Activated CD4-positive, alpha-beta memory T cell treated with anti-CD3 and anti-CD28 coated beads for 36 hours (primary cell): ENCODE measurements around the gene RIN1. TPM values are rescaled to one million over a fixed set of nuclear protein-coding genes. Genes with fewer than 3 reads are reported as not detected.

ENCODE experiments used
- CTCF ChIA-PET: fragments of 350-600 bp; sonication (Branson Sonifier 250); formaldehyde crosslinking; loops from one replicate; lab custom pipeline; 2021; ENCODE audit warnings: antibody characterized with exemption, inconsistent platforms; lab: Charles Lee
- POLR2A ChIA-PET: fragments of 350-600 bp; sonication (Branson Sonifier 250); formaldehyde crosslinking; loops from one replicate; lab custom pipeline; 2021; ENCODE audit warnings: antibody characterized with exemption; lab: Charles Lee
- DNase-seq: peaks from one replicate; pipeline ENCODE4 v3.0.0-alpha.2; 2020
- H3K27ac Mint-ChIP-seq: one replicate; pipeline ENCODE4 v1.8.0; 2021; ENCODE audit warnings: mixed read lengths
- H3K27me3 Mint-ChIP-seq: one replicate; pipeline ENCODE4 v1.8.0; 2021; ENCODE audit warnings: mixed read lengths
- H3K36me3 Mint-ChIP-seq: one replicate; pipeline ENCODE4 v1.8.0; 2021; ENCODE audit warnings: mixed read lengths
- H3K4me1 Mint-ChIP-seq: one replicate; pipeline ENCODE4 v1.8.0; 2021; ENCODE audit warnings: low read depth, mixed read lengths
- H3K4me3 Mint-ChIP-seq: one replicate; pipeline ENCODE4 v1.8.0; 2021; ENCODE audit warnings: mild to moderate bottlenecking, mixed read lengths
- H3K9me3 Mint-ChIP-seq: one replicate; pipeline ENCODE4 v1.8.0; 2021; ENCODE audit warnings: mixed read lengths
- intact Hi-C: fragments of 100-400 bp; cut with micrococcal nuclease; formaldehyde crosslinking; loops from one replicate; pipeline ENCODE4 v1.15.1; 2023
- total RNA-seq, 2 experiments: library from RNA; stranded (reverse); gene quantifications; one replicate each; pipeline ENCODE4 v1.2.3, GENCODE V29; 2021

Gene RIN1
- total RNA-seq, 2 experiments from 2014 or later: 1.0 to 1.6 TPM

- ChIA-PET POLR2A (interaction anchor here (1.0 to 2.9 kb wide), 9 partner anchors 12 to 57 kb away, joined by 3 to 17 read pairs (median 3); partner anchors contain the start of genes BRMS1 and RAB1B), CTCF (interaction anchor here (1.2 to 2.2 kb wide), 6 partner anchors 8 to 151 kb away, joined by 3 to 25 read pairs (median 4); partner anchors contain the start of gene MRPL11)
- Mint-ChIP-seq H3K9me3 (no peaks in the 10 kb centered on the region), H3K36me3 (no peaks in the 10 kb centered on the region), H3K27ac (peak overlapping the region; percentile 74), H3K4me1 (peaks cover 36% of the 10 kb centered on the region), H3K27me3 (peaks cover 6% of the 10 kb centered on the region), H3K4me3 (peak overlapping the region; percentile 87)
- intact Hi-C loops: no loop called here
- DNase-seq: no peak
Observed at GRCh38 chr11:66287889-66288670, 48.2 kb downstream of the RIN1 start.

GRCh38 chr11:66287211-66287888 is 48.9 kb downstream of the RIN1 start:
- CTCF ChIA-PET: interaction anchor here (1.2 kb wide), 1 partner anchor 22 kb away, joined by 3 read pairs; no protein-coding TSS in a partner anchor
- H3K4me3 Mint-ChIP-seq: peak overlapping the region; percentile 87
- POLR2A ChIA-PET: interaction anchor here (1.0 to 2.9 kb wide), 3 partner anchors 10 to 19 kb away, joined by 3 to 17 read pairs (median 3); partner anchors contain the start of gene RAB1B
- intact Hi-C loops: no loop called here
- H3K4me1 Mint-ChIP-seq: peaks cover 38% of the 10 kb centered on the region
- no peaks in the 10 kb centered on the region for H3K9me3 Mint-ChIP-seq
- no peaks in the 10 kb centered on the region for H3K36me3 Mint-ChIP-seq
- H3K27me3 Mint-ChIP-seq: no peaks in the 10 kb centered on the region
- H3K27ac Mint-ChIP-seq: no peak overlapping the region
- DNase-seq: no peak

GRCh38 chr11:66286699-66287098 is 49.5 kb downstream of the RIN1 start:
- DNase-seq: no peak
- peaks cover 43% of the 10 kb centered on the region for H3K4me1 Mint-ChIP-seq
- H3K9me3 Mint-ChIP-seq: no peaks in the 10 kb centered on the region
- no peak overlapping the region for H3K27ac Mint-ChIP-seq
- CTCF ChIA-PET: interaction anchor here (1.0 to 1.2 kb wide), 2 partner anchors 21 to 25 kb away, joined by 3 read pairs; no protein-coding TSS in a partner anchor
- H3K27me3 Mint-ChIP-seq: no peaks in the 10 kb centered on the region
- intact Hi-C loops: no loop called here
- no peak overlapping the region for H3K4me3 Mint-ChIP-seq
- no peaks in the 10 kb centered on the region for H3K36me3 Mint-ChIP-seq
- POLR2A ChIA-PET: interaction anchor here (1.0 to 2.9 kb wide), 2 partner anchors 10 to 18 kb away, joined by 3 to 17 read pairs; partner anchors contain the start of gene RAB1B

GRCh38 chr11:66285250-66285947 is 50.8 kb downstream of the RIN1 start:
- no peaks in the 10 kb centered on the region for H3K9me3 Mint-ChIP-seq
- H3K36me3 Mint-ChIP-seq: no peaks in the 10 kb centered on the region
- POLR2A ChIA-PET: no interaction called here
- H3K27me3 Mint-ChIP-seq: no peaks in the 10 kb centered on the region
- DNase-seq: no peak
- H3K4me1 Mint-ChIP-seq: peaks cover 40% of the 10 kb centered on the region
- no peak overlapping the region for H3K27ac Mint-ChIP-seq
- intact Hi-C loops: no loop called here
- CTCF ChIA-PET: interaction anchor here (1.0 kb wide), 1 partner anchor 26 kb away, joined by 3 read pairs; no protein-coding TSS in a partner anchor
- no peak overlapping the region for H3K4me3 Mint-ChIP-seq

GRCh38 chr11:66284526-66285078 is 51.6 kb downstream of the RIN1 start:
- POLR2A ChIA-PET: no interaction called here
- intact Hi-C loops: no loop called here

GRCh38 chr11:66283461-66284105 is 52.7 kb downstream of the RIN1 start:
- no peak overlapping the region for H3K27ac Mint-ChIP-seq
- H3K4me3 Mint-ChIP-seq: no peak overlapping the region
- POLR2A ChIA-PET: interaction anchor here (1.5 to 1.9 kb wide), 2 partner anchors 16 to 62 kb away, joined by 4 to 6 read pairs; no protein-coding TSS in a partner anchor
- H3K4me1 Mint-ChIP-seq: peaks cover 32% of the 10 kb centered on the region
- H3K36me3 Mint-ChIP-seq: no peaks in the 10 kb centered on the region
- H3K9me3 Mint-ChIP-seq: no peaks in the 10 kb centered on the region
- intact Hi-C loops: no loop called here
- CTCF ChIA-PET: interaction anchor here (0.9 to 3.1 kb wide), 7 partner anchors 11 to 61 kb away, joined by 3 to 22 read pairs (median 7); partner anchors contain the start of gene RAB1B
- DNase-seq: no peak
- H3K27me3 Mint-ChIP-seq: no peaks in the 10 kb centered on the region

More at GRCh38 chr11:66284526-66285078, 51.6 kb downstream of the RIN1 start:
- peaks cover 32% of the 10 kb centered on the region for H3K4me1 Mint-ChIP-seq
- no peaks in the 10 kb centered on the region for H3K9me3 Mint-ChIP-seq
- no peak overlapping the region for H3K27ac Mint-ChIP-seq
- no peaks in the 10 kb centered on the region for H3K27me3 Mint-ChIP-seq
- CTCF ChIA-PET: no interaction called here
- no peak overlapping the region for H3K4me3 Mint-ChIP-seq
- no peak for DNase-seq
- H3K36me3 Mint-ChIP-seq: no peaks in the 10 kb centered on the region

GRCh38 chr11:66282468-66283455 is 53.5 kb downstream of the RIN1 start:
- peak; percentile 98 for DNase-seq
- Mint-ChIP-seq H3K4me1 (peaks cover 31% of the 10 kb centered on the region), H3K27ac (peak overlapping the region; percentile 56), H3K27me3 (no peaks in the 10 kb centered on the region), H3K4me3 (peak overlapping the region; percentile 57), H3K9me3 (no peaks in the 10 kb centered on the region), H3K36me3 (no peaks in the 10 kb centered on the region)
- ChIA-PET POLR2A (interaction anchor here (1.5 to 1.9 kb wide), 2 partner anchors 15 to 61 kb away, joined by 4 to 6 read pairs; no protein-coding TSS in a partner anchor), CTCF (interaction anchor here (0.6 to 3.1 kb wide), 19 partner anchors 8 to 422 kb away, joined by 3 to 22 read pairs (median 4); partner anchors contain the start of genes RAB1B, RIN1 and TMEM151A)
- intact Hi-C loops: loop anchor here (1.0 kb wide), 2 partner anchors 14 to 60 kb away; partner anchors contain the start of gene RAB1B

Other genes starting within 250 kb of the RIN1 start
- 10 to 100 TPM; 40.5 to 44.8 TPM for gene KLC2, start 78.7 kb downstream of the RIN1 start, total RNA-seq
- 100 to 1,000 TPM; 118 to 124 TPM for gene RAB1B, start 67.8 kb downstream of the RIN1 start, total RNA-seq
- 1 to 10 TPM in 1 of 2 experiments, under 1 TPM in 1; 0.39 to 1.5 TPM for gene CNIH2, start 58.3 kb downstream of the RIN1 start, total RNA-seq
- 10 to 100 TPM; 63.1 to 65.8 TPM for gene YIF1A, start 47.3 kb downstream of the RIN1 start, total RNA-seq
- not detected for gene TMEM151A, start 44.5 kb downstream of the RIN1 start, total RNA-seq
- gene CD248, start 19.4 kb downstream of the RIN1 start, total RNA-seq: not detected
- 10 to 100 TPM; 29.3 to 31.2 TPM for gene BRMS1, start 8.7 kb upstream of the RIN1 start, total RNA-seq
- gene B4GAT1, start 11.2 kb upstream of the RIN1 start, total RNA-seq: 1 to 10 TPM; 8.2 to 8.3 TPM
- gene SLC29A2, start 35.3 kb upstream of the RIN1 start, total RNA-seq: 10 to 100 TPM; 10.3 to 10.6 TPM
- not detected for gene NPAS4, start 84.6 kb upstream of the RIN1 start, total RNA-seq
- gene MRPL11, start 102.4 kb upstream of the RIN1 start, total RNA-seq: 100 to 1,000 TPM; 104 to 106 TPM
- 1 to 10 TPM; 7.0 to 8.5 TPM for gene PELI3, start 130.5 kb upstream of the RIN1 start, total RNA-seq
- 10 to 100 TPM; 76.1 to 89.7 TPM for gene DPP3, start 144.0 kb upstream of the RIN1 start, total RNA-seq
- gene BBS1, start 174.2 kb upstream of the RIN1 start, total RNA-seq: 10 to 100 TPM; 11.1 to 13.2 TPM
- 10 to 100 TPM; 13.5 to 14.9 TPM for gene ZDHHC24, start 209.6 kb upstream of the RIN1 start, total RNA-seq
- gene ACTN3, start 210.5 kb upstream of the RIN1 start, total RNA-seq: under 1 TPM; 0.15 to 0.24 TPM
- gene CTSF, start 232.2 kb upstream of the RIN1 start, total RNA-seq: 1 to 10 TPM; 1.4 to 1.5 TPM